OCI-LY1 (cell line): ENCODE measurements around the gene KCNA4.

Source experiments
- H2AFZ ChIP-seq: fragments of 200-600 bp; sonication (generic), shearing (Covaris generic); 2 replicates; pipeline ENCODE4 v1.6.0; 2014; ENCODE audit warnings: antibody characterized with exemption, mild to moderate bottlenecking, low read length
- H3F3A ChIP-seq: fragments of 200-600 bp; sonication (generic), shearing (Covaris generic); 2 replicates; pipeline ENCODE4 v1.6.0; 2014; ENCODE audit warnings: mild to moderate bottlenecking, antibody characterized with exemption, low read length, moderate library complexity; ENCODE audit not compliant: insufficient read depth
- H3K27ac ChIP-seq: fragments of 200-600 bp; sonication (generic); 2 replicates; pipeline ENCODE4 v1.5.1; 2014; ENCODE audit warnings: low read length, mixed run types, mild to moderate bottlenecking, low read depth; ENCODE audit not compliant: poor library complexity, severe bottlenecking
- H3K27me3 ChIP-seq: fragments of 200-600 bp; sonication (generic); 2 replicates; pipeline ENCODE4 v1.6.0; 2014; ENCODE audit warnings: antibody characterized with exemption, mild to moderate bottlenecking, low read length, moderate library complexity; ENCODE audit not compliant: insufficient read depth
- H3K36me3 ChIP-seq: fragments of 200-600 bp; sonication (generic); 2 replicates; pipeline ENCODE4 v1.6.1; 2014; ENCODE audit warnings: mild to moderate bottlenecking, antibody characterized with exemption, low read length, moderate library complexity, mixed read lengths; ENCODE audit not compliant: insufficient read depth
- H3K4me1 ChIP-seq: fragments of 200-600 bp; sonication (generic); 2 replicates; pipeline ENCODE4 v1.5.1; 2014; ENCODE audit warnings: mild to moderate bottlenecking, low read length, moderate library complexity; ENCODE audit not compliant: insufficient read depth, severe bottlenecking
- H3K4me2 ChIP-seq: fragments of 200-600 bp; sonication (generic), shearing (Covaris generic); 2 replicates; pipeline ENCODE4 v1.6.1; 2014; ENCODE audit warnings: low read length
- H3K4me3 ChIP-seq: fragments of 200-600 bp; sonication (generic); 2 replicates; pipeline ENCODE4 v1.5.1; 2014; ENCODE audit warnings: low read length, low read depth, mild to moderate bottlenecking, mixed read lengths; ENCODE audit not compliant: poor library complexity, severe bottlenecking
- H3K79me2 ChIP-seq: fragments of 200-600 bp; shearing (Covaris generic); 2 replicates; pipeline ENCODE4 v1.6.1; 2016; ENCODE audit warnings: mixed run types, low read length, mixed read lengths; ENCODE audit not compliant: insufficient read depth
- H3K9ac ChIP-seq: fragments of 200-600 bp; sonication (generic), shearing (Covaris generic); 2 replicates; pipeline ENCODE4 v1.6.1; 2014; ENCODE audit warnings: mild to moderate bottlenecking, low read length, mixed read lengths
- H3K9me2 ChIP-seq: fragments of 200-600 bp; sonication (generic), shearing (Covaris generic); 2 replicates; pipeline ENCODE4 v1.6.1; 2014; ENCODE audit warnings: low read depth, mild to moderate bottlenecking, low read length, mixed read lengths
- H3K9me3 ChIP-seq: fragments of 200-600 bp; shearing (Covaris generic); 2 replicates; pipeline ENCODE4 v1.6.1; 2014; ENCODE audit warnings: low read length, mixed read lengths
- H4K20me1 ChIP-seq: fragments of 200-600 bp; sonication (generic), shearing (Covaris generic); 2 replicates; pipeline ENCODE4 v1.6.0; 2016; ENCODE audit warnings: mild to moderate bottlenecking, low read length; ENCODE audit not compliant: insufficient read depth
- CTCF ChIP-seq: fragments of 200-600 bp; sonication (generic), shearing (Covaris generic); IDR thresholded peaks from 2 replicates; pipeline ENCODE4 v1.5.1; 2017; ENCODE audit warnings: mild to moderate bottlenecking, antibody characterized with exemption, low read length, moderate library complexity, mixed read lengths
- EZH2 ChIP-seq: fragments of 200-600 bp; sonication (generic), shearing (Covaris generic); IDR thresholded peaks from 2 replicates; pipeline ENCODE4 v1.8.0; 2017; ENCODE audit warnings: borderline replicate concordance, mixed run types, mild to moderate bottlenecking, antibody characterized with exemption, low read length, moderate library complexity, mixed read lengths

Gene KCNA4

GRCh38 chr11:29989174-29989970 is 27.5 kb downstream of the KCNA4 start:
- H4K20me1 ChIP-seq, result no peaks in the 10 kb centered on the region
- no peaks in the 10 kb centered on the region for H3K36me3 ChIP-seq
- H2AFZ ChIP-seq, result no peak overlapping the region
- no peaks in the 10 kb centered on the region for H3K9me3 ChIP-seq
- H3K27me3 ChIP-seq, result no peaks in the 10 kb centered on the region
- no peak overlapping the region for H3K4me3 ChIP-seq
- H3F3A ChIP-seq, result no peaks in the 10 kb centered on the region
- no peak for TF ChIP-seq CTCF
- no peak for TF ChIP-seq EZH2
- no peak overlapping the region for H3K4me2 ChIP-seq
- H3K9ac ChIP-seq, result no peak overlapping the region
- no peaks in the 10 kb centered on the region for H3K79me2 ChIP-seq
- H3K9me2 ChIP-seq, result no peaks in the 10 kb centered on the region
- H3K27ac ChIP-seq, result no peak overlapping the region
- no peaks in the 10 kb centered on the region for H3K4me1 ChIP-seq

- Histone ChIP-seq H3K4me2 (no peak overlapping the region), H3K9me2 (no peaks in the 10 kb centered on the region), H2AFZ (no peak overlapping the region)
Measured at GRCh38 chr11:29985248-29985647, 31.6 kb downstream of the KCNA4 start.

GRCh38 chr11:29984544-29984943 is 32.3 kb downstream of the KCNA4 start:
- Histone ChIP-seq H3K27ac (no peak overlapping the region), H3K9me2 (no peaks in the 10 kb centered on the region), H3K79me2 (no peaks in the 10 kb centered on the region), H3K9ac (no peak overlapping the region), H3K36me3 (no peaks in the 10 kb centered on the region), H4K20me1 (no peaks in the 10 kb centered on the region), H3K27me3 (no peaks in the 10 kb centered on the region), H3K4me3 (no peak overlapping the region), H2AFZ (no peak overlapping the region), H3K4me2 (no peak overlapping the region), H3F3A (no peaks in the 10 kb centered on the region), H3K9me3 (no peaks in the 10 kb centered on the region), H3K4me1 (no peaks in the 10 kb centered on the region)
- TF ChIP-seq CTCF (no peak), EZH2 (no peak)

More at GRCh38 chr11:29985248-29985647, 31.6 kb downstream of the KCNA4 start:
- Histone ChIP-seq H4K20me1 (no peaks in the 10 kb centered on the region), H3K9ac (no peak overlapping the region), H3K36me3 (no peaks in the 10 kb centered on the region), H3K4me3 (no peak overlapping the region), H3K9me3 (no peaks in the 10 kb centered on the region), H3K27me3 (no peaks in the 10 kb centered on the region), H3F3A (no peaks in the 10 kb centered on the region), H3K27ac (no peak overlapping the region), H3K79me2 (no peaks in the 10 kb centered on the region), H3K4me1 (no peaks in the 10 kb centered on the region)
- TF ChIP-seq EZH2, result no peak
- TF ChIP-seq CTCF, result no peak
